HEK293 (cell line): ENCODE data around the gene SLC30A10.

Experiments
- CTCF ChIP-seq: fragments of 450-650 bp; formaldehyde crosslinking; IDR thresholded peaks from 2 replicates; pipeline ENCODE4 v1.5.1; 2016; ENCODE audit warnings: missing biosample characterization, missing genetic modification characterization
- ELK4 ChIP-seq: IDR thresholded peaks from 2 replicates; pipeline ENCODE4 v1.6.1; 2011; ENCODE audit warnings: mild to moderate bottlenecking, low read depth, low read length, borderline replicate concordance
- PRDM2 ChIP-seq: fragments of 450-650 bp; formaldehyde crosslinking; IDR thresholded peaks from 2 replicates; pipeline ENCODE4 v1.5.1; 2016; ENCODE audit warnings: missing biosample characterization, missing genetic modification characterization, borderline replicate concordance
- SALL2 ChIP-seq: fragments of 450-650 bp; formaldehyde crosslinking; IDR thresholded peaks from 2 replicates; pipeline ENCODE4 v1.5.0; 2017; ENCODE audit warnings: missing biosample characterization, mild to moderate bottlenecking, missing genetic modification characterization, borderline replicate concordance
- SP3 ChIP-seq: fragments of 450-650 bp; formaldehyde crosslinking; IDR thresholded peaks from 2 replicates; pipeline ENCODE4 v1.5.1; 2016; ENCODE audit warnings: missing biosample characterization, missing genetic modification characterization
- ZBTB49 ChIP-seq: fragments of 450-650 bp; formaldehyde crosslinking; IDR thresholded peaks from 2 replicates; pipeline ENCODE4 v1.5.1; 2016; ENCODE audit warnings: missing biosample characterization, missing genetic modification characterization, low read depth
- ZFP41 ChIP-seq: fragments of 450-650 bp; formaldehyde crosslinking; IDR thresholded peaks from 2 replicates; pipeline ENCODE4 v1.5.1; 2016; ENCODE audit warnings: missing biosample characterization, missing genetic modification characterization, borderline replicate concordance
- ZNF248 ChIP-seq: fragments of 450-650 bp; formaldehyde crosslinking; IDR thresholded peaks from 2 replicates; pipeline ENCODE4 v1.5.1; 2017; ENCODE audit warnings: missing biosample characterization, missing genetic modification characterization

GRCh38 chr1:219961684-219962083 is 33.3 kb upstream of the SLC30A10 start:
- TF ChIP-seq CTCF (tag by site-specific recombination) = no peak
- TF ChIP-seq SALL2 (tag by site-specific recombination) = no peak
- no peak for TF ChIP-seq ELK4
- no peak for TF ChIP-seq ZBTB49
- TF ChIP-seq ZFP41 (tag by site-specific recombination) = no peak
- no peak for TF ChIP-seq SP3
- TF ChIP-seq PRDM2 (tag by site-specific recombination) = no peak
- no peak for TF ChIP-seq ZNF248 (tag by site-specific recombination)
